H1 (cell line): ENCODE data around the gene BCL2L1. TPM values are rescaled to one million over a fixed set of nuclear protein-coding genes. Genes with fewer than 3 reads are reported as not detected.

Experiments used
- ATF2 ChIP-seq: IDR thresholded peaks from 2 replicates; pipeline ENCODE4 v1.6.1; 2012; ENCODE audit warnings: low read length, inconsistent platforms
- BCL11A ChIP-seq, 2 experiments: IDR thresholded peaks; one replicate each; pipeline ENCODE4 v1.6.1; 2011; ENCODE audit warnings: low read depth in 2 of 2, low read length in 2 of 2, mild to moderate bottlenecking in 2 of 2
- CBX5 ChIP-seq: fragments of 300-800, 300-1000 bp; sonication (generic); IDR thresholded peaks from 2 replicates; pipeline ENCODE4 v1.7.1; 2016; ENCODE audit warnings: antibody characterized with exemption, low read length, low read depth
- CHD7 ChIP-seq: fragments of 300-600 bp; sonication (generic); IDR thresholded peaks from 2 replicates; pipeline ENCODE4 v1.7.1; 2012; ENCODE audit warnings: low read length, moderate library complexity, mild to moderate bottlenecking, inconsistent platforms; ENCODE audit not compliant: insufficient replicate concordance
- E2F6 ChIP-seq: IDR thresholded peaks from 2 replicates; pipeline ENCODE4 v1.6.1; 2012; ENCODE audit warnings: inconsistent platforms
- EGR1 ChIP-seq: IDR thresholded peaks from 2 replicates; pipeline ENCODE4 v1.6.1; 2011; ENCODE audit warnings: low read depth, low read length, borderline replicate concordance
- HDAC6 ChIP-seq: IDR thresholded peaks from one replicate; pipeline ENCODE4 v1.7.1; 2012; ENCODE audit warnings: low read depth, mild to moderate bottlenecking, inconsistent platforms, low read length, moderate library complexity
- KDM1A ChIP-seq: fragments of 200-600, 300-600 bp; sonication (generic); IDR thresholded peaks from 2 replicates; pipeline ENCODE4 v1.7.1; 2016; ENCODE audit warnings: mild to moderate bottlenecking, low read length, borderline replicate concordance
- SIN3A ChIP-seq, 2 experiments: IDR thresholded peaks in 1 of 2; conservative IDR thresholded peaks in 1 of 2; 2 replicates each; pipeline ENCODE4 v1.6.1; 2011 to 2012; ENCODE audit warnings: low read length in 2 of 2, improper control_type of control experiment in 1 of 2, low read depth in 1 of 2, mild to moderate bottlenecking in 1 of 2
- polyA plus RNA-seq, 7 experiments: library from polyadenylated mRNA; depleted of rRNA in 3 of 7; stranded (reverse) in 5 of 7; unstranded in 2 of 7; fragments of >200 nt in 5 of 7; fragments of 200-250 nt in 2 of 7; gene quantifications; 1 replicate in 5 of 7; 2 replicates in 1 of 7; 4 replicates in 1 of 7; pipeline versions ENCODE4 v1.2.1 to v1.2.3, GENCODE V29; 2011 to 2013; ENCODE audit warnings: missing spikeins in 2 of 7, mixed read lengths in 2 of 7
- total RNA-seq: library from RNA; stranded (reverse); fragmentation: NEBNext Ultra II Directional; extraction: Animal tissue kit (Norgen Biotek cat#: 25700); gene quantifications from 2 replicates; pipeline ENCODE4 v1.2.1, GENCODE V29; 2021

Gene BCL2L1
- total and polyA plus RNA-seq, 2 of the 8 experiments (the other 6 are each of a cell fraction or from before 2014, with no cell fraction given): 64.9 to 66.1 TPM

- no peak for TF ChIP-seq CHD7
- no peak for TF ChIP-seq KDM1A
- TF ChIP-seq BCL11A (IDR thresholded peaks at IDR 0.05; ENCODE audit: low read depth in 2 of 2, low read length in 2 of 2): no peak
- TF ChIP-seq E2F6: no peak
- no peak for TF ChIP-seq SIN3A (conservative IDR thresholded peaks at IDR 0.05 in 1 of 2, IDR thresholded peaks at IDR 0.05 in 1 of 2; ENCODE audit: low read depth in 1 of 2, low read length in 2 of 2)
- TF ChIP-seq EGR1: no peak
- no peak for TF ChIP-seq ATF2
- TF ChIP-seq CBX5: no peak
- TF ChIP-seq HDAC6: no peak
Measured at GRCh38 chr20:31641391-31641790, 81.3 kb downstream of the BCL2L1 start (continued).
